Upper lobe of right lung (tissue), 1 donor: ENCODE results near the gene SIK2. TPM values are rescaled to one million over a fixed set of nuclear protein-coding genes. Genes with fewer than 3 reads are reported as not detected.

Experiments
- ATAC-seq: fragments of 200-7000 bp; cut with Tn5 transposase; one replicate; pipeline ENCODE4 v1.9.1; 2020; ENCODE audit warnings: mild to moderate bottlenecking, moderate library complexity
- DNase-seq: peaks from one replicate; pipeline ENCODE4 v3.0.0-alpha.2; 2020
- H3K27ac ChIP-seq: fragments of 200-600 bp; one replicate; pipeline ENCODE4 v1.8.0; 2022
- H3K27me3 ChIP-seq: fragments of 200-600 bp; one replicate; pipeline ENCODE4 v1.8.0; 2022; ENCODE audit warnings: mild to moderate bottlenecking
- H3K36me3 ChIP-seq: fragments of 200-600 bp; one replicate; pipeline ENCODE4 v1.8.0; 2022
- H3K4me1 ChIP-seq: fragments of 200-600 bp; one replicate; pipeline ENCODE4 v1.8.0; 2022
- H3K4me3 ChIP-seq: fragments of 200-600 bp; one replicate; pipeline ENCODE4 v1.8.0; 2022; ENCODE audit warnings: mild to moderate bottlenecking
- H3K9me3 ChIP-seq: fragments of 200-600 bp; one replicate; pipeline ENCODE4 v1.8.0; 2022
- CTCF ChIP-seq: fragments of 200-600 bp; IDR thresholded peaks from one replicate; pipeline ENCODE4 v1.8.0; 2022; ENCODE audit warnings: antibody characterized with exemption
- intact Hi-C: fragments of 100-400 bp; cut with DNase I; formaldehyde crosslinking; loops from one replicate; pipeline ENCODE4 v1.11.0; 2022
- total RNA-seq: library from RNA; stranded (reverse); fragmentation: NEBNext Ultra II Directional; extraction: Animal tissue kit (Norgen Biotek cat#: 25700); gene quantifications from one replicate; pipeline ENCODE4 v1.2.1, GENCODE V29; 2021
- donor health status: DM: no; HTN: yes; CAD: no; lungs with severe emphysema.

SIK2 gene
- total RNA-seq, 1 donor from 2014 or later: 32.6 TPM

GRCh38 chr11:111671383-111671782, 69.1 kb downstream of the SIK2 start:
- Histone ChIP-seq H3K4me1 (no peaks in the 10 kb centered on the region), H3K27ac (no peak overlapping the region), H3K27me3 (no peaks in the 10 kb centered on the region), H3K36me3 (peaks cover 41% of the 10 kb centered on the region), H3K4me3 (no peak overlapping the region), H3K9me3 (no peaks in the 10 kb centered on the region)
- intact Hi-C loops: no loop called here
- no peak for ATAC-seq
- TF ChIP-seq CTCF: no peak
- no peak for DNase-seq

GRCh38 chr11:111672949-111673348, 70.7 kb downstream of the SIK2 start:
- intact Hi-C loops: no loop called here
- H3K27ac ChIP-seq: no peak overlapping the region
- no peak overlapping the region for H3K4me3 ChIP-seq
- no peak for ATAC-seq
- no peak for DNase-seq
- no peaks in the 10 kb centered on the region for H3K27me3 ChIP-seq
- H3K9me3 ChIP-seq: no peaks in the 10 kb centered on the region
- H3K36me3 ChIP-seq: peaks cover 41% of the 10 kb centered on the region
- TF ChIP-seq CTCF: no peak
- H3K4me1 ChIP-seq: peaks cover 4% of the 10 kb centered on the region

- Histone ChIP-seq H3K27me3 (no peaks in the 10 kb centered on the region), H3K4me1 (peaks cover 4% of the 10 kb centered on the region), H3K27ac (no peak overlapping the region), H3K36me3 (peaks cover 41% of the 10 kb centered on the region), H3K9me3 (no peaks in the 10 kb centered on the region), H3K4me3 (no peak overlapping the region)
- TF ChIP-seq CTCF: no peak
- DNase-seq: no peak
- ATAC-seq: no peak
- intact Hi-C loops: no loop called here
These were observed 72.7 kb downstream of the SIK2 start for GRCh38 chr11:111674941-111675340.

- no peak for TF ChIP-seq CTCF
- Histone ChIP-seq H3K36me3 (peaks cover 41% of the 10 kb centered on the region), H3K27me3 (no peaks in the 10 kb centered on the region), H3K9me3 (no peaks in the 10 kb centered on the region), H3K4me3 (no peak overlapping the region), H3K27ac (no peak overlapping the region), H3K4me1 (peaks cover 4% of the 10 kb centered on the region)
- ATAC-seq (no peak), DNase-seq (no peak)
- intact Hi-C loops: no loop called here
These were observed 73.6 kb downstream of the SIK2 start for GRCh38 chr11:111675891-111676290.

- ATAC-seq: no peak
These were observed 74.8 kb downstream of the SIK2 start for GRCh38 chr11:111676878-111677585.

More at GRCh38 chr11:111676878-111677585, 74.8 kb downstream of the SIK2 start:
- no peak for DNase-seq
- Histone ChIP-seq H3K9me3 (no peaks in the 10 kb centered on the region), H3K4me3 (no peak overlapping the region), H3K27me3 (no peaks in the 10 kb centered on the region), H3K4me1 (peaks cover 4% of the 10 kb centered on the region), H3K27ac (no peak overlapping the region), H3K36me3 (peaks cover 29% of the 10 kb centered on the region)
- intact Hi-C loops: no loop called here
- no peak for TF ChIP-seq CTCF
